Fibroblast of villous mesenchyme (primary cell): ENCODE results near the gene CES3. TPM values are rescaled to one million over a fixed set of nuclear protein-coding genes. Genes with fewer than 3 reads are reported as not detected.

Source experiments
- DNase-seq: peaks from one replicate; pipeline ENCODE4 v3.0.0-alpha.2; 2010; ENCODE audit warnings: low read depth
- H3K4me3 ChIP-seq: 2 replicates; pipeline ENCODE4 v1.5.1; 2011; ENCODE audit warnings: low read depth, mild to moderate bottlenecking, low read length
- CTCF ChIP-seq: IDR thresholded peaks from 2 replicates; pipeline ENCODE4 v1.5.1; 2012; ENCODE audit warnings: low read depth, mild to moderate bottlenecking, low read length; ENCODE audit not compliant: insufficient read depth
- total RNA-seq: library from RNA; depleted of rRNA; stranded (reverse); fragments of >200 nt; gene quantifications from 2 replicates; pipeline ENCODE4 v1.2.3, GENCODE V29; 2012

The CES3 gene
- total RNA-seq, 1 donor, result not detected

- TF ChIP-seq CTCF, result no peak
- no peak for DNase-seq
Measured at GRCh38 chr16:66926171-66926947, 34.7 kb upstream of the CES3 start.

GRCh38 chr16:66926961-66927436, 34.1 kb upstream of the CES3 start:
- peak; percentile 84 for DNase-seq
- H3K4me3 ChIP-seq, result no peak overlapping the region
- TF ChIP-seq CTCF, result no peak

More at GRCh38 chr16:66926171-66926947, 34.7 kb upstream of the CES3 start:
- no peak overlapping the region for H3K4me3 ChIP-seq

- DNase-seq, result no peak
- no peak overlapping the region for H3K4me3 ChIP-seq
- TF ChIP-seq CTCF, result no peak
Measured at GRCh38 chr16:66927918-66928649, 33.0 kb upstream of the CES3 start.

- peak; percentile 57 for TF ChIP-seq CTCF
- peak; percentile 57 for DNase-seq
Measured at GRCh38 chr16:66928702-66929388, 32.2 kb upstream of the CES3 start.

GRCh38 chr16:66930189-66930588, 30.9 kb upstream of the CES3 start:
- TF ChIP-seq CTCF, result no peak
- H3K4me3 ChIP-seq, result no peak overlapping the region
- peak; percentile 59 for DNase-seq

More at GRCh38 chr16:66928702-66929388, 32.2 kb upstream of the CES3 start:
- no peak overlapping the region for H3K4me3 ChIP-seq

- TF ChIP-seq CTCF, result no peak
- DNase-seq, result no peak
- no peak overlapping the region for H3K4me3 ChIP-seq
Measured at GRCh38 chr16:66931665-66932064, 29.4 kb upstream of the CES3 start.
